Keratinocyte (primary cell): ENCODE data around the gene CRIP3. TPM values are rescaled to one million over a fixed set of nuclear protein-coding genes. Genes with fewer than 3 reads are reported as not detected.

ENCODE experiments used
- DNase-seq: peaks from one replicate; pipeline ENCODE4 v3.0.0-alpha.2; 2011; ENCODE audit warnings: low read depth, missing footprints, low spot score
- FAIRE-seq: peaks from 2 replicates; lab custom pipeline; 2011; peaks lifted over from hg19 to GRCh38; lab: Jason Lieb, UNC
- H2AFZ ChIP-seq: 2 replicates; pipeline ENCODE4 v1.6.0; 2012; ENCODE audit warnings: low read length, control low read depth, inconsistent platforms; ENCODE audit not compliant: control insufficient read depth
- H3K27ac ChIP-seq: 2 replicates; pipeline ENCODE4 v1.5.1; 2011; ENCODE audit warnings: low read length; ENCODE audit not compliant: control insufficient read depth, insufficient read depth
- H3K27me3 ChIP-seq: 3 replicates; pipeline ENCODE4 v1.6.0; 2011; ENCODE audit warnings: low read length; ENCODE audit not compliant: control insufficient read depth, insufficient read depth; ENCODE audit errors: extremely low read depth
- H3K36me3 ChIP-seq, 2 experiments: 2 replicates in 1 of 2; 3 replicates in 1 of 2; pipeline ENCODE4 v1.5.1; 2011; ENCODE audit warnings: low read length in 2 of 2, mild to moderate bottlenecking in 1 of 2; ENCODE audit not compliant: control insufficient read depth in 2 of 2, insufficient read depth in 2 of 2; ENCODE audit errors: extremely low read depth in 1 of 2
- H3K4me1 ChIP-seq: 3 replicates; pipeline ENCODE4 v1.5.1; 2011; ENCODE audit warnings: low read length; ENCODE audit not compliant: control insufficient read depth, insufficient read depth; ENCODE audit errors: extremely low read depth
- H3K4me2 ChIP-seq: 3 replicates; pipeline ENCODE4 v1.6.0; 2011; ENCODE audit warnings: low read depth, low read length; ENCODE audit not compliant: control insufficient read depth, insufficient read depth; ENCODE audit errors: extremely low read depth
- H3K4me3 ChIP-seq, 3 experiments: fragments of 200-600 bp in 1 of 3; sonication (generic) in 1 of 3; 2 replicates in 2 of 3; 3 replicates in 1 of 3; pipeline ENCODE4 v1.5.1; 2011 to 2016; ENCODE audit warnings: low read length in 3 of 3, mild to moderate bottlenecking in 3 of 3, control low read depth in 2 of 3, inconsistent platforms in 1 of 3, low read depth in 1 of 3, mixed read lengths in 1 of 3, mixed run types in 1 of 3, moderate library complexity in 1 of 3; ENCODE audit not compliant: control insufficient read depth in 2 of 3, insufficient read depth in 2 of 3; ENCODE audit errors: extremely low read depth in 1 of 3
- H3K79me2 ChIP-seq: 2 replicates; pipeline ENCODE4 v1.6.0; 2012; ENCODE audit warnings: low read length; ENCODE audit not compliant: control insufficient read depth, insufficient read depth
- H3K9ac ChIP-seq: 3 replicates; pipeline ENCODE4 v1.6.0; 2011; ENCODE audit warnings: low read length; ENCODE audit not compliant: control insufficient read depth, insufficient read depth; ENCODE audit errors: extremely low read depth
- H3K9me1 ChIP-seq: 3 replicates; pipeline ENCODE4 v1.6.0; 2011; ENCODE audit warnings: low read length; ENCODE audit not compliant: control insufficient read depth, insufficient read depth; ENCODE audit errors: extremely low read depth
- H3K9me3 ChIP-seq: 2 replicates; pipeline ENCODE4 v1.5.1; 2012; ENCODE audit warnings: low read depth, low read length; ENCODE audit not compliant: control insufficient read depth
- H4K20me1 ChIP-seq: 3 replicates; pipeline ENCODE4 v1.6.0; 2011; ENCODE audit warnings: low read length; ENCODE audit not compliant: control insufficient read depth, insufficient read depth; ENCODE audit errors: extremely low read depth
- CTCF ChIP-seq, 3 experiments: IDR thresholded peaks in 1 of 3; conservative IDR thresholded peaks in 1 of 3; optimal IDR thresholded peaks in 1 of 3; 2 replicates in 2 of 3; 3 replicates in 1 of 3; pipeline versions ENCODE3 to v1.5.1; 2011; ENCODE audit warnings: low read length in 3 of 3, mild to moderate bottlenecking in 3 of 3, moderate library complexity in 2 of 3, control low read depth in 1 of 3, inconsistent platforms in 1 of 3; ENCODE audit not compliant: insufficient read depth in 2 of 3; ENCODE audit errors: extremely low read depth in 1 of 3
- EZH2 ChIP-seq: IDR thresholded peaks from one replicate; pipeline ENCODE4 v1.6.1; 2012; ENCODE audit warnings: inconsistent platforms, mild to moderate bottlenecking, low read length, moderate library complexity
- dilution Hi-C: fragments of 300-500 bp; cut with MboI; formaldehyde crosslinking; loops from one replicate; pipeline ENCODE4 v1.7.0; 2020; ENCODE audit warnings: low sequenced_read_pairs; ENCODE audit not compliant: extremely low pct_ligation_motif_present
- polyA plus RNA-seq, 5 experiments: library from polyadenylated mRNA; depleted of rRNA in 3 of 5; stranded (reverse) in 3 of 5; stranded (forward) in 1 of 5; unstranded in 1 of 5; fragments of >200 nt; gene quantifications; 1 replicate in 1 of 5; 2 replicates in 3 of 5; 3 replicates in 1 of 5; pipeline versions ENCODE4 v1.2.1 to v1.2.3, GENCODE V29; 2011 to 2012; ENCODE audit warnings: missing spikeins in 2 of 5, low read depth in 1 of 5, low replicate concordance in 1 of 5

Gene CRIP3
- polyA plus RNA-seq, 1 donor (not counting 4 experiments of a cell fraction or from before 2014, with no cell fraction given), result 0.26 TPM

GRCh38 chr6:43271944-43272343 lies 36.7 kb downstream of the CRIP3 start:
- H3K27me3 ChIP-seq, result peaks cover 64% of the 10 kb centered on the region
- no peaks in the 10 kb centered on the region for H3K79me2 ChIP-seq
- no peak overlapping the region for H3K4me3 ChIP-seq
- H4K20me1 ChIP-seq, result no peaks in the 10 kb centered on the region
- H3K36me3 ChIP-seq, result no peaks in the 10 kb centered on the region
- DNase-seq (no peak), FAIRE-seq (no peak)
- H3K9me3 ChIP-seq, result no peaks in the 10 kb centered on the region
- no peak overlapping the region for H2AFZ ChIP-seq
- no peaks in the 10 kb centered on the region for H3K9me1 ChIP-seq
- no peak overlapping the region for H3K4me2 ChIP-seq
- no peak overlapping the region for H3K27ac ChIP-seq
- dilution Hi-C loops, result no loop called here
- peaks cover 5% of the 10 kb centered on the region for H3K4me1 ChIP-seq
- TF ChIP-seq CTCF (optimal IDR thresholded peaks at IDR 0.05 in 1 of 3, IDR thresholded peaks at IDR 0.05 in 1 of 3, conservative IDR thresholded peaks at IDR 0.05 in 1 of 3; ENCODE audit: extremely low read depth in 1 of 3, insufficient read depth in 2 of 3, low read length in 3 of 3) (no peak), EZH2 (no peak)
- H3K9ac ChIP-seq, result no peak overlapping the region

GRCh38 chr6:43271103-43271815 lies 37.4 kb downstream of the CRIP3 start:
- DNase-seq, result no peak
- Histone ChIP-seq H3K9me3 (no peaks in the 10 kb centered on the region), H3K79me2 (no peaks in the 10 kb centered on the region), H3K4me2 (no peak overlapping the region), H2AFZ (no peak overlapping the region), H3K36me3 (no peaks in the 10 kb centered on the region), H3K9me1 (no peaks in the 10 kb centered on the region), H3K4me1 (peaks cover 5% of the 10 kb centered on the region), H3K9ac (no peak overlapping the region), H3K27me3 (peaks cover 57% of the 10 kb centered on the region), H3K27ac (no peak overlapping the region), H4K20me1 (no peaks in the 10 kb centered on the region), H3K4me3 (no peak overlapping the region)
- TF ChIP-seq CTCF (optimal IDR thresholded peaks at IDR 0.05 in 1 of 3, IDR thresholded peaks at IDR 0.05 in 1 of 3, conservative IDR thresholded peaks at IDR 0.05 in 1 of 3; ENCODE audit: extremely low read depth in 1 of 3, insufficient read depth in 2 of 3, low read length in 3 of 3) (no peak), EZH2 (no peak)
- no peak for FAIRE-seq
- dilution Hi-C loops, result no loop called here
